NOMO-1 treated with dmso at 0.1 percent for 144 hours (cell line): ENCODE results near the gene LIPK.

ENCODE experiments used
- DNase-seq: peaks from one replicate; lab custom pipeline; 2025; ENCODE audit not compliant: unreplicated experiment; lab: John Stamatoyannopoulos, UW

Gene LIPK

DNA sequence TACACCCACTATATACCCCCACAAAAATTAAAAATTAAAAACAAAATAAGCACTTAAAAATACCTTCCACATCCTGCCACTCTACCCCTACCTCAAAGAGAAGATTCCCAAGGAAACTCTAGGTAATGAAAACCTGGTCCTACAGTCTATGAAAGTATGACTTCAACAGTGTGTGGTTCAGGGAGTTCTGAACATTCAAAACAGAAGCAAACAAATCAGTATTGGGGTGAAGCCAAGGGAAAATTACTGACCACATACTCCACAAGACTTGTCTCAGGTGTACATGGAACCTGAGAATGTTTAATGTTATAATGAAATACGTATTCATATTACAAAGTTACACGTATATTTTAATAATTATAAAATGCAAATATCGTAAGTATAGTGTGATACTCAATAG, 76.2 kb downstream of the LIPK start:
- no peak for DNase-seq

GRCh38 chr10:88783724-88784123, 77.7 kb downstream of the LIPK start:
- no peak for DNase-seq

- DNase-seq = no peak
These were observed 80.2 kb downstream of the LIPK start for GRCh38 chr10:88786032-88786770.

GRCh38 chr10:88787463-88787862, 81.4 kb downstream of the LIPK start:
- DNase-seq = no peak

DNA sequence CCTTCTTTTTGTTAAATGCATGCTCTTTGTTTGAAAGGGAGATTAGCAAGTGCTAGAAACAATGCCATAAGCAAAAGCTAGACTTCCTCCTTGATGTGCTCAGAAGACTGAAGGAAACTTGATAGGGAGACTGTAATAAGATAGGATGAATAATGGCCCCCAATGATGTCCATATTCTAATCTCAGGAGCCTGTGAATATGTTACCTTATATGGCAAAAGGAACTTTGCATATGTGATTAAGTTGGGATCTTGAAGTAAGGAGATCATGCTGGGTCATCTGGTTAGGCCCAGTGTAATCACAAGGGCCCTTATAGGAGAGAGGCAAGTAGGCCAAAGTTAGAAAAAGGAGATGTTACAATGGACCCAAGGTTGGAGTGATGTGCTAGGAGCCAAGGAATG, 82.9 kb downstream of the LIPK start:
- DNase-seq = no peak

- DNase-seq = no peak
These were observed 85.9 kb downstream of the LIPK start for GRCh38 chr10:88791924-88792323.

- peak; percentile 85 for DNase-seq
These were observed 86.6 kb downstream of the LIPK start for GRCh38 chr10:88792661-88793060.

GRCh38 chr10:88793712-88794299, 87.8 kb downstream of the LIPK start:
- DNase-seq = no peak

GRCh38 chr10:88794731-88795130, 88.7 kb downstream of the LIPK start:
- DNase-seq = no peak

DNA sequence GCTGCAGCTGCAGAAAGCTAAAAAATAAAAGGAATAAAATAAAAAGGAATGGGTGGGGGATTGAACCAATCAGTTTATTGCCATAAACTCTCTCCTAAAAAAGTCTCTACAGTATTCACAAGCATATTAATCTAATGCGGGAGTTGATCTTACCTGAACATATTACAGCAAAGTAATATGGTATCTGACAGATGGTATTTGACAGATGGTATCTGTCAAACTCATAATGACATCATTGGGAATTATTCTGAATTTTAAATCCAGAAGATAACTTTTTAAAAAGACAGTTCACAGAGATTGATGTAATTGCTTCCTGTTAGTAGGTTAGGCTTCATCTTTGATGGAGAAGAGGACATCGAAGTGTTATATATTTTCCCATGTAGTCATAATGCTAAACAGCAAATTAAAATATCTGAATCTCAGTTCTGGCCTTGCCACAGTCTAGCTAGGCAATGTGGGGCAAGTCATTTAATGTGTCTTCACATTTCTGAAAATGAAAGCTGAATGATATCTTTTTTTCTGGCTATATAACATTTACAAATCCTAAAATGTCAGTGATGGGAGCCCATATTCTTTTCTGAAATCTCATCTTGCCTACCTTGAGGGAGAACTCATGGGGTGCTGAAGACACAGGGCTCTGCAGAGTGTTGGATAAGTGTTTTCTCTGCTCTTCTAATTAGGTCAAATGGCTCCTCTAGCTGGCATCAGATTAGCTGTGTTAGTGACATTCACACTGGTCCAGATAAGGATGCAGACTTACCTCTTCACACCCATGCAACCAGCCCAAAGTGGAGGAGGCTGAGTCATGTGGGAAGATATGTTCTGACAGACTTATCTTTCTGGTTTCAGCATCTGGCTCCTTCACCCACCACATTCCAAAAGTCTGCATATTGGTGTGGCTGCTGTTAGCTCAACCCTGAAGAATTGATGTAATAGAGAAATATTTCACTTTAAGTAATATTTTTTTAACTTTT, 94.4 kb downstream of the LIPK start:
- no peak for DNase-seq
